Limb (tissue), 2 donors: Measurements from ENCODE around the gene SREBF2.
"Not testable (repeated sequence)": the region's sequence is repeated elsewhere in the genome, so short reads cannot be mapped to it uniquely, and the experiment has no call there.

Source experiments
- DNase-seq, 2 donors: peaks; one replicate each; pipeline ENCODE4 v3.0.0-alpha.2; 2016; ENCODE audit errors: extremely low spot score in 2 of 2

Gene SREBF2

DNA sequence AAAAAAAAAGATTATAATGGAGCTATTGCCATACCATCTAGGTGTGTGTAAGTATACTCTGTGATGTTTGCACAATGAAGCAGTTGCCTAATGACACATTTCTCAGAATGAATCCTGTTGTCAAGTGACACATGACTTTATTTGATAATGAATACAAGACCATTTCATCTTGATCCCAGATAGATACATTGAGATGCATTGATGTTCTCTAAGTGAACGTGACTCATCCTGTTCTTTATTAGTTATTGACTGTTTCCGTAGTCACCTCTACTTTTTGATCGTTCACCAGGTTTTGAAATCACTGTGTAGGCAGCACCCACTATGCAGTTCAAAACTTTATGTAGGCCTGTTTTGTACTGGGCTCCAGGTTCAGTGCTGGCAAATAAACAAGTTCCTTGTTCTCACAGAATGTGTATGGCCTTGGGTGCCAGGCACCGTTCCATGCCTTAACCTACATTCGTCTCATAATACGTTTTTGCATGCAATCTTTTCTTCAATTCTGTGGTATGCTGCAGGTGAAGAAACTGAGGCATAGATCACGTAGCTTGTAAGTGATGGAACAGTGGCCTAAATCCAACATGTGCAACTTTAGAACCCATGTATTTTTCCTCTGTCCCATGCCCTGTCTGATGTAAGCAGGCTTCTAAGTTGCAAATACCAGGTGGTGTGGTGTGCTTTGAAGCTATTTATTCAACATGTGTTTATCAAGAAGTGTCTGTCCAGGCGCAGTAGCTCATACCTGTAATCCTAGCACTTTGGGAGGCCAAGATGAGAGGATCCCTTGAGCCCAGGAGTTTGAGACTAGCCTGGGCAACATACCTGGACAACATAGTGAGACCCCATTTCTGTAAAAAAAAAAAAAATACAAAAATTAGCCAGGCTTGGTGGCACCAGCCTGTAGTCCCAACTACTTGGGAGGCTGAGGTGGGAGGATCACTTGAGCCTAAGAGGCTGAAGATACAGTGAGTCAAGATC lies 10.4 kb downstream of the SREBF2 start:
- no peak for DNase-seq

DNA sequence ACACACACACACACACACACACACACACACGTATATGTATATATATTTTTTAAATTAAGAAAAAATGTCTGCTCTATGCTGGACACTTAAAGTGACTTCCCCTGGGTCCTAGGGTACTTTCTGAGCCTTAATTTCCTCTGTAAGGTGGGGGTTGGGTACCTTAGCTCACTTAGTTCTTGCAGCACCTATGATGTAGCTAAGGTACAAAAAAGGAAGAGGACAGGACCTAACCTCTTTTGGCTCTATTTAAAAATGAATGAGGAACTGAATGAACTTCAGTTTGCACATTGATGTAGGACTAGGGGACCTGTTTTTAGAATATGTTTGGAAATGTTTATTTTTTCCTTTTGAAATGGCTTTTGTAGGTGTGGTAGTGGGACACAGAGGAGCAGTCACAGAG lies 11.1 kb downstream of the SREBF2 start:
- DNase-seq, result no peak

DNA sequence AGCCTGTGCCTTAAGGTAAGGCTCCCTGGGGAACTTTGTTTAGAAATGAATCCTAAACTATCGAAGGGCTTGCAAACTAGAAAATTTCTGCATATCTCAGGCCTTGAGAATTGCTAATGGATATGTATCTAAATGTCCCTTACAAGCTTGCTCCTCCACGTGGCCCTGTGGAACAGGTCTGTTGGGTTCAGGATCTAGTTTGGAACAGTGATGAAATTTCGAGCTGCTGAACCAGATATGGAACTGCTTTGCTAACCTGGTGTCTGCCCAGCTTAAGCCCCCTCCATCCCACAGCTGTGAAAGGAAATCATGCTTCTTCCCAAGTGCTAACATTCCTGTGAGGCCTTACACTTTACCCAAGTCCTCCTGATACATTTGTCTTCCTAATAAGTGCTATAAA lies 11.6 kb downstream of the SREBF2 start:
- no peak for DNase-seq

DNA sequence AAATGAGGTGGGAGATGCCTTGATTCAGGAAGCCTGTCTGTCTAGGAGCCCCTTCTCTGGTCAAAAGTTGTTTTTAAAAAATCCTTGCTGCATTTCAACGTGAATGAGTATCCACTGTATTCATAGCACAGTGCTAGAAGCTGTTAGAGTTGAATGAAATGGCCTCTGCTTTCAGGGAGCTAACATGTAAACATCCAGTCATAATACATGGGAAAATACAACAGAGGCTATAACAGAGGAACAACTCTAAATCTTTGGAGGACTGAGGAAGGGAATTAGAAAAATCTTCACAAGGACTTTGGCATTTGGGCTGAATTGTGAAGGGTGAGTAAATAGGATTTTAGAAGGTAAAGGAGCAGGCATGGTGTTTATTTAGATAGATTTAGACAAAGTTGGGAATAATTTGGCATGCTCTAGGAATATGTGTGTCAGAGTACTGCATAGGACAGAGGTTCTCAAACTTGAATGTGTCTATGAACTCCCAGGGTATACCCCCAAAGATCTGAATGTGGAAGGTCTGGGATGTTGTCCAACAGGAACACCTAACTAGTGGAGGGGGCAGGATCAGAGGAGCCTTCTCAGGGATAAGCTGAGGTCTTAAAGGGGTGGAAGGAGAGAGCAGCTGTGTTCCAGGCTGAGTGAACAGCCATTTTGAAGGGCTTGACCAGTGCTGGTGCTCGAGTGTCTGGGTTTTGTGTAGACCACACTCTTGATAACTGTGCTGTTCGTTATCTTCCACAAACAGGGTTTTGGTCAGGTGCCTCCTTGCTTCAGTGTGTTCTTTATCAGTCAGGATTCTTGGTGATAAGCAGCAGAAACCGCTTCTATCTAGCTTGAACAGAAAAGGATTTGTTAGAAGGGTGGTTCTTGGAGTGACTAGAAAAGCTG lies 12.7 kb downstream of the SREBF2 start:
- DNase-seq, result no peak

DNA sequence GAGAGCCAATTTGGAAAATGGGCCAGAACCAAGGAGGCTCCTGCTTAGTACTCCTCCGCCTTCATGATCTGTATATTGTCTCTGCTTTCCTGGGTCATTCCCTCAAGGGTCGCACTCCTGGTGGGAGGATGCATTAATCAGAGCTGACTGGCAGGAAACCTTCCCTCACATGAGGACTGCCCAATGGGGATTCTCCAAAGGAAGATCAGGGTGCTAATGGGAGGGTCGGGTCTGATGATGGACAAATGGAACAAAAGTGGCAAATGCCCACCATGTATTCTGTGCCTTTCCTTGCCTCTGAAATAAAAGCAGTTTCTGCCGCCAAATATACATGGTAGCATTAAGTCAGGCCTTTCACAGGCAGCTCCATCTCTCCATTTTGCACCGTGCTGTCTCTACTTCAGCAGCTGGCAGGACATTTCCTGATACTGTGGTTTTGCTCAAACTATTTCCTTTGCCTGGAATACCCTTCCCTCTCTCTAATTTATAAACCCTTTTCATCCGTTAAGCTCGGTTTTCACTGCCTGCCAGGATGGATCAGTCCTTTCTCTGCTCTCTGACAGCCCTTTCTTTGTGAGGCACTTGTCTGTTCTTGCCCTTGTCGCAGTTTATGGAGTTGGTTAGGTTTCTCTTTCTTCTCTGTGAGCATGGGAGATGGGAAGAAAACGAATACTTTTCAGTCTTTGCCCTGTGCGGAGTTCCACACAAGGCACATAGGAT lies 13.5 kb downstream of the SREBF2 start:
- DNase-seq, result no peak

DNA sequence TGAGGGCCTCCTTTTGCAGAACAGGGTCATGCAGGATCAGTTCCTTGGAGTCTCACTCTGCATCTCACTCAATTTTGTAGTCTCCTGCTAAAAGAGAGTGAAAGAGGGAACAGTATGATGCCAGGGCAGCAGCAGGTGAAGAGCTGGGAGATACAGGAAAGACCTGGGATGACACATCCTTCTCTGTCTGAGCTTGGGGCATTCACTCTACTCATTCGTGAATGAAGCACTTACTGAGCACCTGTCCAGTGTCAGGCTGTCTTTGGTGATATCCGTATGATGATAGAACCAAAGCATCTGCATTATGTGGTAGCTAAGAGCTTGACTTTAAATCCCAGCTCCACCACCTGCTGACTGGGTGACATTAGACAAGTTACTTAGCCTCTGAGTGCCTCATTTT lies 14.4 kb downstream of the SREBF2 start:
- no peak for DNase-seq

DNA sequence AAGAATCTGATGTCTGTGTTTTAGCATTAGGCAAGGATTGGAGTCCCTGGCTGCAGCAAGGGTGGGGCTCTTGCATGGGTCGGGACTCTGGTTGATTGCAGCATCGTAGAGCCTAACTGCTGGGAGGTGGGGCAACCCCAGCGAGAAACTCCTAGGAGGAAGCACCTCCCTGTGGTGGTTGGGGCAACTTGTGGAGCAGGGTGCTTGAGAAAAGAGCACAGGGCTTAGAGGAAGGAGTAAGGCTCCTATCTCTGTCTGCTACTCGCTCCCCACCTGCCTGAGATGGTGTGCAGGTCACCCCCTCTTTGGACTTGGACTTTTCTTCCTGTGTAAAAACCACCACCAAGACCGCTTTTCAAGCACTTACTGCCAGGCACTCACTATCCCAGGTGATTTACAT lies 15.6 kb downstream of the SREBF2 start:
- DNase-seq, result no peak

DNA sequence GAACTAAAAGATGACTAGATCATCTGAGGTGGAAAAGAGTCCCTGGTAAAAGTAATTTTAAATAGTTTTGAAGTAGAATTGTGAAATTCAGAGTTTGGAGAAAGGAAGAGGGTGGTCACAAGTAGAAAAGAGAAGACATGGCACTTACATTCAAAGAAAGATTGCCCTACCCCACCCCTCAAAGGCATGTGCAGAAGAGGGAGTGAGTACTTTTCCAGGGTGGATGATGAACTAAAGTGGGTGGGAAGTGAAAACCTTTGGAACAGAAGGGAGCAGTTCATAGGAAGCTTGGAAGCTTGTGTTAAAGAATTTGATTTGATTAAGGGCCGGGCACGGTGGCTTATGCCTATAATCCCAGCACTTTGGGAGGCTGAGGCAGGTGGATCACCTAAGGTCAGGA lies 23.6 kb downstream of the SREBF2 start:
- no peak for DNase-seq

DNA sequence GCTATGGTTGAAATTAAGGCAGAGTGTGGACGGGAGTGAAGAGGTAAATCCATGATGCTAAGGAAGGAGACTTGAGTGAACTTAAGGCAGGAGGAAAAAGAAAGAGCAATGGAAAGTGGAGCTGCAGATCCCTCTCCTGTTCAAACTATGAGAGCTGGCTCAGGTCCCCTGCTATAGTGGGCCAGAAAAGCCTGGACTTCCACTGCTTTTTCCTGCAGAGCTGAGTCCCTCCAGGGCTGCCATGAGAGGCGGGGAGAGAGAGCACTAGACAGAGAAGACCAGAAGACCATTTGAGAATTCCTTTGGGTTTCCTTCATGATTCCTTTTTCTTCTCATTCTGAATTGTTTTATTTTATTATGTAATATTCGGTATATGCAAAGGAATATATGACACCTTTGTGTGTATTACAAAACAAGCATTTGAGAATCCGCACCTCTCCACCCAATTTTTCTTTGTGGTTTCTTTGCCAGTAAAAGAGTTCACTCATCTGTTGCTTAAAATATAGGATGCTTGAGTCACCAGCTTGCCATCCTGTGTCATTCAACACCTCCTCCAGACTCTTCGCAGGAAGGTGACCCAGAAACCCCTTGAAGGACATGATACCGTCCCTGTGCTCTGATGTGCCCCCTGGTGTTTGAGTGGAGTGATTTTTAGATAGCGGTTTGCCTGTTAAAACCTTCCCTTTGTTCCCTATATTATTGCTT lies 24.4 kb downstream of the SREBF2 start:
- no peak for DNase-seq

DNA sequence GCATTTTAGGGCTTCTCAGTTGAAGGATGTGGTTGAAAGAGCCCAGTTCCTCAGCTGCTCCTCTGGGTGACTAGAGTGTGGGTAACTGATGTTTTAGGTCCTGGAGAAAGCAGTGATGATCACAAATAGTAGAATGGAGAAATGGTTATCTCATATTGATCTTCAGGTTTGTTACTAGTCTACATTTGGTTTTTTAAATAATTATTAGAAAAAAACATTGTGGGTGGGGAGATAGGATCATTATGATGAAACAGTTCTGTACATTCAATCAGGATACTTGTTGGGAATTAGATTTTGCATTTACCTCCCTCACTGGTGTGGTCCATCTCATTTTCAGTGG lies 24.9 kb downstream of the SREBF2 start:
- DNase-seq, result no peak

DNA sequence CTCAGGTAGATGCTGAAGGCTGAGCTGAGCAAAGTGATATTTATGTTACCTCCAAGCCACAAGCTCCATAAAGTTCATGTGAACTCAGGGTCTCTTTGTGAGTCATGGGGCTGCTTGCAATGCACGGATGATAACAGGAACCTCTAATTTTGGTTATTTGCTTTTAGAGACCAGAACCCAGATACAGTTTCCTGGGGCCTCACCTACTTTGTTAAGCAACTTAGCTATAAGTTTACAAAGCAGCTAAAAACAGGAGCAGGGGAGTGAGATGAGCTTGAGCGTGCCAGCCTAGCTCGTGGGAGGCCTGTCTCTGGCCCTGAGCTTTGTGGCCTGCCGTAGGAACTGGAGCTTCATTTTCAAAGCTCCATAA lies 29.2 kb downstream of the SREBF2 start:
- no peak for DNase-seq

DNA sequence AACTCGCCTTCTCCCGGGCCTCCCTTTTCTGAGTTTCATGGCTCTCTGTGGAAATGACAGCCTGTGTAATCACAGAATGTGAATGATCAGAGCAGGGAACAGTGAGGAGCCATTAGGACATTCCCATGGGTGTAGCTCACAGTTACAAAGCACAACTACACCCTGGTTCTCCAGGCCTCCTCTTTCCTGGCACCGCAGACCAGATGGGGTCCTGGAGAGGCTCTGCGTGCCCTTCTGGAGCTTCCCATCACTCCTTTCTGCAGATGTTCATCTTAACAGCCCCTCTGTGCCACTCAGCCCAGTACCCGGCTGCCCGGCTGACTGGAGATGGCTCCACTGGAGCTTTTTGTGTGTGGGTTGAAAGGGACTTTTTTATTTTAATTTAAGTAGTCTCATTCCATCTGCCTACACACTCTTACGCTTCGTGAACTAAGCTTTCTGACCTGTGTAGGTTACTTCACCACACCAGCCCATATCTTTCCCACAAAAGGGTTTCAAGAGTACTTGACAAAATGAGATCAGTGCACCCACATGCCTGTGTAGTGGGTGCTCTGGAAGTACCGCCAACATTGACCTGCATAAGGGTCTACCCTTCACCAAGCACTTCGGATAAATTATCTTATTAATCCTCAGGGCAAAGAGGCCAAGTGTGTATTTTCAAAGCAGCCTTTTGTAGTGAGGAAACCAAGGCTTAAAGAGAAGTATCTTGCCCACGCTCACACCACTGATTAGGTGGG lies 29.8 kb downstream of the SREBF2 start:
- peak in 1 of 2 donors; percentile 32 for DNase-seq

DNA sequence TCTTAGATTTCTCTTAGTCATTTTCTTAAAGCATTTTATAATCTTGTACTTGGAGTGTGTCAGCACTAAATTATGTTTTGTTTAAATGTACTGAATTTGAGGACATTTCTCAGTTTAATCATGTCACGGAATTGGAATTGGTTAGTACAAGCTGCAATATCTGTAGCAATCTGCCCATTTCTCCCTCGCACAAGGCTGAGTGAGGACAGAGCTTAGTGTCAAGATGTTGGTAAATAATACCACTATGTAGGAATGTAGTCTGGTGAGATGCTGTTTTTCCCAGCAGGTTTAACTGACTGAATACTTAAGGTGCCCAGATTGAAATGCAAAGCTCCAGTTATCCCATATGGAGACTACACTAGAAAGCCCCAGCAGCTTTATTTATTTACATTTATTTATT lies 30.6 kb downstream of the SREBF2 start:
- no peak for DNase-seq

DNA sequence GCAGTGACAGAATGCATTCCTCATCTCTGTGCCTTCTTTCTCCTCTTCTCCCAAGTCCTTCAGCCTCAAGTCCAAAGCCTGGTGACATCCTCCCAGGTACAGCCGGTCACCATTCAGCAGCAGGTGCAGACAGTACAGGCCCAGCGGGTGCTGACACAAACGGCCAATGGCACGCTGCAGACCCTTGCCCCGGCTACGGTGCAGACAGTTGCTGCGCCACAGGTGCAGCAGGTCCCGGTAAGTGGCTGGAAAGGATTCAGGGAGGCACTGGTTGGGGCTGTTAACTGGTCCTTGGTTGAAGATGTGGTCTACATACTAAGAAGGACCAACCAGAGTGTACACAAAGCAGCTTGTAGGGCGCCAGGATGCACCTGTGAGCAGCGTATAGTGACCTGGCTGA lies 35.7 kb downstream of the SREBF2 start:
- no peak for DNase-seq

DNA sequence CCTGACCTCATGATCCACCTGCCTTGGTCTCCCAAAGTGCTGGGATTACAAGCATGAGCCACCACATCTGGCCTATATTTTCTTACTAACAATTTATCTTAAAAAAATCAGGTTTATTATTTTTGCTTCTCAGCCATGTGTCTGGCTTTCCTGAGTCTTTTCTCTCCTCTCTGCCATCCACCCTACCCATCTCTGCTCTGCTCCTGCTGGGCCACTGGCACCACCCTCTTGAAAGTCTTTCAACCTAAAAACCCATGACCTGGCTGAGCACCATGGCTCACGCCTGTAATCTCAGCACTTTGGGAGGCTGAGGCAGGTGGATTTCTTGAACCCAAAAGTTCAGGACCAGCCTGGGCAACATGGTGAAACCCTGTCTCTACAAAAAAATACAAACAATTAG lies 37.2 kb downstream of the SREBF2 start:
- DNase-seq, result not testable (repeated sequence)

DNA sequence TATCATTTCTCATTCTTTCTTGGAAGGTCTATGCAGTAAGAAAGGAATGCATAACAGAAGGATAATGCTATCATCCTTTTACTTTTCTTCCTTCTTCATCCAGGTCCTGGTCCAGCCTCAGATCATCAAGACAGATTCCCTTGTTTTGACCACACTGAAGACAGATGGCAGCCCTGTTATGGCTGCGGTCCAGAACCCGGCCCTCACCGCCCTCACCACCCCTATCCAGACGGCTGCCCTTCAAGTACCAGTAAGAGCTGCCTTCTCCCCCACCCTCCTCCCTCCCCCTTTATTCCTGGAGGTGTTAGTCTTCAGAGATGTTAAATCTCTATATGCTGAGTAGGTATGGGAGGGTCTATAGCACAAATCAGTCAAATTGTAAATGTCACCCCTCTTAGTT lies 37.9 kb downstream of the SREBF2 start:
- no peak for DNase-seq

DNA sequence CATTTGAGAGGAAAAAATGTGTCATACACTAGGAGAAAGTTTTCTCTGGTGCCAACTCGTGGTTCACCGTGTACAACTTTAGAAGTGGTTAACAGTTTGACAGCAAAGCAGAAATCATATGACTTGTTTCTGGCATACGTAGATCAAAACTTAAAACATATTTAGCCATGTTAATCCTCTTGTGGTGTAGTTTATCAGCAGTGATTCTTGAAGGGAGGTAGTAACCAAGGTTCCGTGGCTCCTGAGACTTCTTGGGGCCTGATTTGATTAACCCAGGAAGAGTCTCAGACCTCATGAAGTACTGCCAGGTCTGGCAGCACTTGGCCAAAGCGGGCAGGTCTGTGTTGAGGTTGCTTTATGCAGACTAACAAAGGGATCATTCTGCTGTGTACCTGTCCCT lies 40.5 kb downstream of the SREBF2 start:
- no peak for DNase-seq

DNA sequence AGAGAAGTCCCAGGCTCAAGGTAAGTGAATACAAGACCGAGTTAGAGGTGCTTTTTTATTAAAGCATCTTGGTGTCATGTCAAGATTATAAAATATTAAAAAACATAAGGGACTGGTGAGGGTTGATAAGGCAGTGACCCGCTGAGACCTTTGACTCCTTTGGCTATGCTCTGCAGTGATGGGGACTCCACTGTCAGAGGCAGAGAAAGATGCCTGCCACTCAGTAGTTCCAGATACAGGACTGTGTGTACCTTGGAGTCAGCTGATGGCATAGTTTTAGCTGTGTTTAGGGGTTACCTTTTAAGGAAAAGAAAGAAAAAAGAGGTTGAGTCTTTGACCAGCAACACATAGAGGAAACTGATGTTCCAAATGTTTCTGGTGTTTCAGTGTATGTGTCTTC lies 41.2 kb downstream of the SREBF2 start:
- DNase-seq, result no peak

DNA sequence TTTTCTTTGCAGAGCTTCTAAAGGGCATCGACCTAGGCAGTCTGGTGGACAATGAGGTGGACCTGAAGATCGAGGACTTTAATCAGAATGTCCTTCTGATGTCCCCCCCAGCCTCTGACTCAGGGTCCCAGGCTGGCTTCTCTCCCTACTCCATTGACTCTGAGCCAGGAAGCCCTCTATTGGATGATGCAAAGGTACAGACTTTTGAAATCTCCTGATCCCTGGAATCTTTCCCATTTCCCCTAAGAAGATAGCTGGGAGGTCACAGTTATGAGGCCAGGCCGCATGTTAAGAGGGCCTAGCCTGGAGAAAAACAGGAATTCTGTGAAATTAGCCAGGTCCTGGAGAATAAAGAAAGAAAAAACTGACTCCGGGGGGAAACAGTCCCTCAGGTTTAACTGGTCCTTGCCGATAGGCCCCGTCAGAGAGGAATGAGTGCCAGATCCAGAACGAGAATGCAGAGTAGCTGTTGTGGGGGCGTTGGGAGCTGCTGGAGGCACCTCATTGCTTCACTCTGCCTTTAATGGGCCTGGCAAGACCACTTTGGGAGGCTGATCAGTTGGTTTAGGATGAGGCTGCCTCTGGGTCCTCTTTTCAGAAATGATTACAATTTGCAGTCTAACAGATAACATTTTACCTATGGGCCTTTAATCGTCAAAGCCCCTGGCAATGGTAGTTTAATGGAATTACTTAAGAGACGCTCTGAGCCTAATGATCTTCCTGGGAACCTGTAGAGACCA lies 42.8 kb downstream of the SREBF2 start:
- DNase-seq, result no peak

DNA sequence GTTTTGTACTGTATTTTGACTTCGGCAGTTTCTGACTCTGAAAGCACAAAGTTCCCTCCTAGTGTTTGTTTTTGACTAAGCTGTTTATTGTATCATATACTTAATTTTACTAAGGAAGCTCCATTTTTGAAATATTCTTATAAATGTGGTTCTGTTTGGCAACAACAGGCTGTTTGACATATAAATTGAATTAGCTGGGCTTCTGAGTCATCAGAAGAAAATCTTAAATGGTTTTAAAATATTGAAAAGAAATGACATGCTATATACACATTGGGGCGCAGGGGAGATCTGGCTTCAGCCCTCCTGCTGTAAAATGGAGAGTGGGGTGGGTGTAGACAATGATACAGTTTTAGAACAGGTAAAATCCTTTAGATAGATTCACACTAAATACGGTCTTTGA lies 43.4 kb downstream of the SREBF2 start:
- no peak for DNase-seq
